T-helper 2 cell treated with Interferon-gamma antibody and Interleukin-4, amounts not matched to agents 5 μg/mL and 100 μg/mL, for 36 hours (primary cell): ENCODE data around the gene LETM1.

Experiments used
- DNase-seq: peaks from one replicate; pipeline ENCODE4 v3.0.0; 2021; ENCODE audit warnings: low spot score
- H3K27ac Mint-ChIP-seq: one replicate; pipeline ENCODE4 v1.8.0; 2021; ENCODE audit warnings: mild to moderate bottlenecking, mixed read lengths
- H3K27me3 Mint-ChIP-seq: one replicate; pipeline ENCODE4 v1.8.0; 2021; ENCODE audit warnings: low read depth, mixed read lengths
- H3K36me3 Mint-ChIP-seq: one replicate; pipeline ENCODE4 v1.8.0; 2021; ENCODE audit warnings: low read depth, mixed read lengths
- H3K4me1 Mint-ChIP-seq: one replicate; pipeline ENCODE4 v1.8.0; 2021; ENCODE audit warnings: low read depth, mixed read lengths
- H3K4me3 Mint-ChIP-seq: one replicate; pipeline ENCODE4 v1.8.0; 2022; ENCODE audit warnings: mild to moderate bottlenecking, moderate library complexity, mixed read lengths
- H3K9me3 Mint-ChIP-seq: one replicate; pipeline ENCODE4 v1.8.0; 2021; ENCODE audit warnings: mixed read lengths

The LETM1 gene

GRCh38 chr4:1887052-1887451 is 31.1 kb upstream of the LETM1 start:
- Mint-ChIP-seq H3K36me3 (peaks cover 26% of the 10 kb centered on the region), H3K27me3 (no peaks in the 10 kb centered on the region), H3K9me3 (no peaks in the 10 kb centered on the region), H3K4me3 (no peak overlapping the region), H3K27ac (peak overlapping the region; percentile 74), H3K4me1 (peaks cover 26% of the 10 kb centered on the region)
- no peak for DNase-seq

DNA sequence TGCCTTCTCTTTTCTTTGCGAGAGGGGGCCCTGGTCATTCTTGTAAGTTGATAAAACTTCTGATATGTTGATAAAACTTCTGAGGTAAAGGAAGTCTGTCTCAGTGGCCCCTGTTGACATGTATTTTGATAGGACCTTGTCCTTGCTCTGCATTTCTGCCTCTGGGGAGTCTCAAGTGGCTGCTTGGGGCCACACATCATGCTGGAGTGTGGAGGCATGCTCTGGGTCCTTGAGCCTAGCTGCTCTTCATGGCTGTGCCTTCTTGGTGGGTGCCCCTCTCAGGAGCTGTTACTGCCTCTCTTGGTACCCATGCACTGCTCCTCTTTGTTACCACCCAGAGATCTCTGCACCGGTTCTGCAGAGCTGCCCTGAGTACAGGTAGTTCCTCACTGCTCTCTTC is 29.5 kb upstream of the LETM1 start:
- H3K27ac Mint-ChIP-seq = peak overlapping the region; percentile 6

DNA sequence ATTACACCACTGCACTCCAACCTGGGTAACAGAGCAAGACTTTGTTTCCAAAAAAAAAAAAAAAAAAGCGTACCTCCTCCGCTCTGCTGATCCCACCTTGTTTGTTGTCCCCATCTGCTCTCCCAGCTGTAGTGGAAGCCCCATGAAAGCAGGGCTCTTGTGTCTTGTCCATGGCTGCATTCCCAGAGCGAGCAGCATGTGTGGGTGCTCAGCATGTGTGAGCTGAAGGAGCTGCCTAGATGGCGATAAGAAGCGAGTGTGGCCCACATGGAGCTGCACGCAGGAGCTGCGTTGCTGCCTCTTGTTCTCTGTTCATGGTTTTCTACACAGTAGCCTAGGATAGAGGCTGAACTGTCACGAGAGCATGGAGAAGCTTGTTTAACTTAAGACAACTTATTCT is 27.6 kb upstream of the LETM1 start:
- Mint-ChIP-seq H3K9me3 (no peaks in the 10 kb centered on the region), H3K4me3 (no peak overlapping the region), H3K4me1 (peaks cover 47% of the 10 kb centered on the region), H3K36me3 (peaks cover 32% of the 10 kb centered on the region), H3K27ac (peak overlapping the region; percentile 49), H3K27me3 (no peaks in the 10 kb centered on the region)
- DNase-seq = no peak

More for the DNA sequence above, 29.5 kb upstream of the LETM1 start:
- Mint-ChIP-seq H3K4me1 (peaks cover 38% of the 10 kb centered on the region), H3K27me3 (no peaks in the 10 kb centered on the region), H3K36me3 (peaks cover 32% of the 10 kb centered on the region), H3K9me3 (no peaks in the 10 kb centered on the region), H3K4me3 (no peak overlapping the region)
- no peak for DNase-seq

GRCh38 chr4:1882850-1883271 is 26.9 kb upstream of the LETM1 start:
- peak overlapping the region; percentile 59 for H3K27ac Mint-ChIP-seq
- peaks cover 32% of the 10 kb centered on the region for H3K36me3 Mint-ChIP-seq
- H3K27me3 Mint-ChIP-seq = no peaks in the 10 kb centered on the region
- no peak overlapping the region for H3K4me3 Mint-ChIP-seq
- no peaks in the 10 kb centered on the region for H3K9me3 Mint-ChIP-seq
- no peak for DNase-seq
- H3K4me1 Mint-ChIP-seq = peaks cover 51% of the 10 kb centered on the region

DNA sequence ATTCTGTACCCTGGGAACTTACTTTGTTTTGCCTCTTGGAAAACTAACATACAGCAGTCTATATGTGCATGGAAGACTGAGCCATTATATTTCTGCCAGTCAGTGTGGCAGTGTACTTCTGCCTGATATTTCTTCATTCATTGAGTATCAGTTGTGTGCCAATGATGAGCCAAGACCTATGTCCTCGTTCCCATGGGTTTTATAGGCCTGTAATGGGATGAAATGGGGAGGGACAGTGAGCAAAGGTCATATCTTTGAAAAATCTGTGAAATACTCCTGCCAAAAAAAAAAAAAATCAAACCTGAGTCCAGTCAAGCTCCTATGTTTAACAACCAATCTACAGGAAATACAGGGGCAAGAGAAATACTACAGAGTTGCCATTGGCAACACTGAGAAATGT is 24.4 kb upstream of the LETM1 start:
- Mint-ChIP-seq H3K27ac (peak overlapping the region; percentile 55), H3K9me3 (no peaks in the 10 kb centered on the region), H3K4me3 (no peak overlapping the region), H3K4me1 (peaks cover 45% of the 10 kb centered on the region), H3K36me3 (peaks cover 30% of the 10 kb centered on the region), H3K27me3 (no peaks in the 10 kb centered on the region)
- DNase-seq = no peak

DNA sequence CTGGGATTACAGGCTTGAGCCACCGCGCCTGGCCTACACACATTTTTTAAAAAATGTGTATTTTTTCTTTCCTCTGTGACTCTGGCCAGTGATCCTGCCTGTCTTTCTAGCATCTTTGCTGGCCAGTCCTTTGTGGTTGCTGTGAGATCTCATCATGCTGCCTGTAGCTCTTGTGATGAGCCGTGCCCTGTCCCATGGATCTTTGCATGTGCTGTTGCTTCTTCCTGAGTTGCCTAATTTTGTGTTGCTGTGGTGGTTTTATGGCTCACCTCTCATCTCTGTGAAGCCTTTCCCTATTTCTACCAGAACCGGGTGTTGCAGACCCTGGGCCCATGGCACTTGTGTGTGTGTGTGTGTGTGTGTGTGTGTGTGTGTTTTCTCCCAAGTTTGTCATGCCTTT is 23.5 kb upstream of the LETM1 start:
- no peaks in the 10 kb centered on the region for H3K9me3 Mint-ChIP-seq
- no peak for DNase-seq
- peaks cover 49% of the 10 kb centered on the region for H3K4me1 Mint-ChIP-seq
- H3K4me3 Mint-ChIP-seq = no peak overlapping the region
- H3K36me3 Mint-ChIP-seq = peaks cover 30% of the 10 kb centered on the region
- H3K27me3 Mint-ChIP-seq = no peaks in the 10 kb centered on the region
- peak overlapping the region; percentile 49 for H3K27ac Mint-ChIP-seq

GRCh38 chr4:1874201-1874600 is 18.2 kb upstream of the LETM1 start:
- Mint-ChIP-seq H3K9me3 (no peaks in the 10 kb centered on the region), H3K27ac (peak overlapping the region; percentile 72), H3K4me3 (peak overlapping the region; percentile 96), H3K4me1 (peaks cover 48% of the 10 kb centered on the region), H3K27me3 (no peaks in the 10 kb centered on the region), H3K36me3 (peaks cover 17% of the 10 kb centered on the region)
- no peak for DNase-seq

GRCh38 chr4:1873776-1874175 is 17.8 kb upstream of the LETM1 start:
- DNase-seq = no peak
- Mint-ChIP-seq H3K4me1 (peaks cover 46% of the 10 kb centered on the region), H3K27me3 (no peaks in the 10 kb centered on the region), H3K27ac (peak overlapping the region; percentile 92), H3K4me3 (peak overlapping the region; percentile 96), H3K36me3 (peaks cover 15% of the 10 kb centered on the region), H3K9me3 (no peaks in the 10 kb centered on the region)

GRCh38 chr4:1873291-1873690 is 17.3 kb upstream of the LETM1 start:
- no peak for DNase-seq
- no peaks in the 10 kb centered on the region for H3K27me3 Mint-ChIP-seq
- peaks cover 44% of the 10 kb centered on the region for H3K4me1 Mint-ChIP-seq
- H3K9me3 Mint-ChIP-seq = no peaks in the 10 kb centered on the region
- H3K36me3 Mint-ChIP-seq = peaks cover 15% of the 10 kb centered on the region
- H3K4me3 Mint-ChIP-seq = peak overlapping the region; percentile 96
- peak overlapping the region; percentile 92 for H3K27ac Mint-ChIP-seq

DNA sequence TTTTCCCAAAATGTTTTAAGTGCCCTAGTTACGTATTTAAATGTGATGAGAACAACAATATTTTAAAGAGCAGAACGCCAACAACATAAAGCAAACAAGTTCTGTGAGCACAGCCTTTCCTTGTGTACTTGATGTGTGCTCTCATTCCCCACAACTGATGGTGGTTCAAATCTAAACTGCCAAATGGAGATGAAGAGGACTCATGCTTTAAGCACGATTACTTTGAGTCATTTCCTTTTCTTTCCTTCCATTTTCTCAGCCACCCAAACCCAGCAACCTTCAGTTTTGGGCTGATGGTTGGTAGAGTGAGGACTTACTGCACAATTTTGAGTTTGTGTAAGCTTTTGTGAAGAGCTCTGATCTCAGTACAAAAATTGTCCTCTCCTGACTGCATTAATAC is 16.9 kb upstream of the LETM1 start:
- Mint-ChIP-seq H3K27me3 (no peaks in the 10 kb centered on the region), H3K4me1 (peaks cover 43% of the 10 kb centered on the region), H3K9me3 (no peaks in the 10 kb centered on the region), H3K36me3 (peaks cover 15% of the 10 kb centered on the region), H3K27ac (peak overlapping the region; percentile 92), H3K4me3 (peak overlapping the region; percentile 96)
- peak; percentile 52 for DNase-seq

- DNase-seq = no peak
- Mint-ChIP-seq H3K4me3 (no peak overlapping the region), H3K4me1 (peaks cover 36% of the 10 kb centered on the region), H3K9me3 (no peaks in the 10 kb centered on the region), H3K27ac (no peak overlapping the region), H3K36me3 (peaks cover 9% of the 10 kb centered on the region), H3K27me3 (no peaks in the 10 kb centered on the region)
Measured at GRCh38 chr4:1871471-1872021, 15.6 kb upstream of the LETM1 start.

GRCh38 chr4:1870578-1871443 is 14.9 kb upstream of the LETM1 start, which contains the start of gene NSD2:
Gene NSD2 (plus strand): TSS chr4:1871393. CDS start chr4:1900655, 29,262 bp downstream.
- H3K36me3 Mint-ChIP-seq = peaks cover 9% of the 10 kb centered on the region
- no peaks in the 10 kb centered on the region for H3K27me3 Mint-ChIP-seq
- H3K9me3 Mint-ChIP-seq = no peaks in the 10 kb centered on the region
- H3K27ac Mint-ChIP-seq = peak within 1 kb of the TSS; percentile 92
- DNase-seq = peak; percentile 93
- peaks cover 36% of the 10 kb centered on the region for H3K4me1 Mint-ChIP-seq
- H3K4me3 Mint-ChIP-seq = peak within 1 kb of the TSS; percentile 96

DNA sequence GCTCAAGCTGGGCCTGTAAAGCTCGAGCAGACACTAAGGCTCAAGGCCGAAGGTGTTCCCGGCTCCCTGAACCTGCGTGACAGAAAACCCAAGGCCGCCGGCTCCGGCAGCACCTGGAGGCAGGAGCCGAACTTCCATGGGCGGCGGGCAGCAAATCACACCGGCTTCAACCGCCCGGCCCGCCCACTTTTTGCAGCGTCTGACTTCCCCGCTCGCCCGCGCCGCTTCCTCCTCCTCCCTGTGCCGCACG is 14.3 kb upstream of the LETM1 start:
- Mint-ChIP-seq H3K4me1 (peaks cover 36% of the 10 kb centered on the region), H3K27ac (peak overlapping the region; percentile 92), H3K36me3 (peaks cover 9% of the 10 kb centered on the region), H3K9me3 (no peaks in the 10 kb centered on the region), H3K27me3 (no peaks in the 10 kb centered on the region), H3K4me3 (peak overlapping the region; percentile 87)
- peak; percentile 86 for DNase-seq

DNA sequence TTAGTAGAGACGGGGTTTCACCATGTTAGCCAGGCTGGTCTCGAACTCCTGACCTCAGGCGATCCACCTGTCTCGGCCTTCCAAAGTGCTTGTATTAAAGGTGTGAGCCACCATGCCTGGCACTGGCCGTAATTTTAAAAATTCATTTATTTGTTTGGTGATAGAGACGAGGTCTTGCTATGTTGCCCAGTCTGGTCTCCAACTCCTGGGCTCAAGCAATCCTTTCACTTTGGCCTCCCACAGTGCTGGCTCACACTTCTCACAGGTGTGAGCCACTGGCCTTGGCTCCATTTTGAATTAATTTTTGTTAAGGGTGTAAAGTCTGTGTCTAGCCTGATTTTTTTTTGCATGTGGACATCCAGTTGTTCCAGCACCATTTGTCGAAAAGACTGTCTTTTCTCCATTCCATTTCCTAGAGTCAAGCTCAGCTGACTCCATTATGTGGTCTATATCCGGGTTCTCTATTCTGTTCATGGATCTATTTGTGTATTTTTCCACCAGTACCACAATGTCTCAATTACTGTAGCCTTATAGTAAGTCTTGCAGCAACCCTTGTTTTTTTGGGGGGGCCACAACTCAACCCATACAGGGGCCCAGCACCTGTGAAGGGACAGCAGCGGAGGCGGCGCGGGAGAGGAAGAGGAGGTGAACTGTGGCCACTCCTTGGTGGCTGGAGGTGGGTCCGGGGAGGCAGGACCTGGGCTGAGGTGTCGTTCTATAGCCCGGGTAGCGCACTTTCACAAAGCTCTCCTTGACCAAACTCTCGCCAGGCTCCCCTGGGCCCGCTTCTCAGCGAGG is 13.8 kb upstream of the LETM1 start:
- Mint-ChIP-seq H3K36me3 (peaks cover 9% of the 10 kb centered on the region), H3K27ac (peak overlapping the region; percentile 92)

More for the DNA sequence above, 13.8 kb upstream of the LETM1 start:
- no peak for DNase-seq
- no peaks in the 10 kb centered on the region for H3K9me3 Mint-ChIP-seq
- H3K4me3 Mint-ChIP-seq = peak overlapping the region; percentile 87
- peaks cover 32% of the 10 kb centered on the region for H3K4me1 Mint-ChIP-seq
- no peaks in the 10 kb centered on the region for H3K27me3 Mint-ChIP-seq
